K562 (cell line): Measurements from ENCODE around the gene TMEM144. TPM values are rescaled to one million over a fixed set of nuclear protein-coding genes. Genes with fewer than 3 reads are reported as not detected.

Experiments
- ATAC-seq: fragments of 200-7000 bp; cut with Tn5 transposase; 3 replicates; pipeline ENCODE4 v1.9.1; 2020; ENCODE audit warnings: moderate library complexity
- BruUV-seq: library from RNA; stranded (reverse); fragments of 400-500 nt; replicated peaks from 2 replicates; lab custom pipeline; 2021; lab: Mats Ljungman, UMichigan
- CTCF ChIA-PET: fragments of 300-600 bp; formaldehyde crosslinking; extraction: SDS; loops from one replicate; lab custom pipeline; 2021; ENCODE audit warnings: low intra/inter-chr PET ratio; lab: Yijun Ruan, JAX
- POLR2A ChIA-PET: fragments of 300-600, 350-650 bp; sonication (Branson Sonifier 250); formaldehyde crosslinking; extraction: SDS; loops from one replicate; lab custom pipeline; 2021; ENCODE audit warnings: antibody characterized with exemption, inconsistent platforms; lab: Yijun Ruan, JAX
- DNase-seq, 4 experiments: peaks; one replicate each; pipeline versions ENCODE4 v3.0.0 to v3.0.0-alpha.2; 2011 to 2018; ENCODE audit warnings: low spot score in 3 of 4, mixed read lengths in 3 of 4; ENCODE audit errors: extremely low read depth in 1 of 4
- FAIRE-seq: peaks from 2 replicates; lab custom pipeline; 2011; peaks lifted over from hg19 to GRCh38; lab: Jason Lieb, UNC
- H2AFZ ChIP-seq: 2 replicates; pipeline ENCODE4 v1.6.0; 2011; ENCODE audit warnings: low read depth, low read length, control low read depth, inconsistent platforms
- H3K27ac ChIP-seq: fragments of 200-600 bp; 3 replicates; pipeline ENCODE4 v1.8.0; 2011; ENCODE audit warnings: low read depth, mild to moderate bottlenecking, control low read depth, inconsistent platforms, low read length, moderate library complexity, mixed read lengths; ENCODE audit errors: extremely low read depth
- H3K27me3 ChIP-seq, 2 experiments: fragments of 300-600 bp in 1 of 2; 2 replicates in 1 of 2; 3 replicates in 1 of 2; pipeline versions ENCODE4 v1.6.0 to v1.8.0; 2011; ENCODE audit warnings: inconsistent platforms in 2 of 2, low read length in 2 of 2, mild to moderate bottlenecking in 1 of 2, mixed read lengths in 1 of 2, moderate library complexity in 1 of 2; ENCODE audit not compliant: control insufficient read depth in 2 of 2, insufficient read depth in 2 of 2
- H3K36me3 ChIP-seq: fragments of 300-600 bp; 3 replicates; pipeline ENCODE4 v1.8.0; 2011; ENCODE audit warnings: mild to moderate bottlenecking, low read length, inconsistent platforms; ENCODE audit not compliant: control insufficient read depth, insufficient read depth
- H3K4me1 ChIP-seq, 2 experiments: fragments of 200-600 bp in 1 of 2; replicated peaks in 1 of 2; 2 replicates in 1 of 2; 3 replicates in 1 of 2; pipeline versions ENCODE4 v1.5.1 to v1.8.0; 2011; ENCODE audit warnings: inconsistent platforms in 2 of 2, low read length in 2 of 2, mild to moderate bottlenecking in 1 of 2, mixed read lengths in 1 of 2, moderate library complexity in 1 of 2; ENCODE audit not compliant: control insufficient read depth in 2 of 2, insufficient read depth in 2 of 2
- H3K4me2 ChIP-seq: 2 replicates; pipeline ENCODE4 v1.6.1; 2011; ENCODE audit warnings: low read length, control low read depth, inconsistent platforms, mixed read lengths; ENCODE audit not compliant: insufficient read depth
- H3K4me3 ChIP-seq: fragments of 200-600 bp; sonication (generic), shearing (Covaris generic); 2 replicates; pipeline ENCODE4 v1.5.1; 2016; ENCODE audit warnings: control low read depth, inconsistent platforms
- H3K79me2 ChIP-seq: fragments of 200-600 bp; 3 replicates; pipeline ENCODE4 v1.8.0; 2011; ENCODE audit warnings: low read length, inconsistent platforms; ENCODE audit not compliant: control insufficient read depth, insufficient read depth
- H3K9ac ChIP-seq, 2 experiments: 2 replicates each; pipeline versions ENCODE4 v1.6.0 to v1.6.1; 2011; ENCODE audit warnings: low read depth in 2 of 2, low read length in 2 of 2, control low read depth in 1 of 2, inconsistent platforms in 1 of 2, mild to moderate bottlenecking in 1 of 2, mixed read lengths in 1 of 2; ENCODE audit not compliant: insufficient read depth in 1 of 2
- H3K9me1 ChIP-seq: one replicate; pipeline ENCODE4 v1.6.0; 2011; ENCODE audit warnings: inconsistent platforms, mild to moderate bottlenecking, low read length, moderate library complexity; ENCODE audit not compliant: control insufficient read depth, insufficient read depth
- H3K9me3 ChIP-seq: replicated peaks from 2 replicates; pipeline ENCODE4 v1.5.1; 2011; ENCODE audit warnings: low read depth, low read length, inconsistent platforms; ENCODE audit not compliant: control insufficient read depth, insufficient read depth
- H4K20me1 ChIP-seq: replicated peaks from 2 replicates; pipeline ENCODE4 v1.6.1; 2011; ENCODE audit warnings: low read length, inconsistent platforms, mixed read lengths; ENCODE audit not compliant: control insufficient read depth, insufficient read depth
- ATF7 ChIP-seq: fragments of 450-650 bp; IDR thresholded peaks from 2 replicates; pipeline ENCODE4 v1.7.1; 2014; ENCODE audit warnings: mild to moderate bottlenecking, moderate library complexity
- CHCHD3 ChIP-seq: fragments of 250-450 bp; sonication (Bioruptor Pico); IDR thresholded peaks from 2 replicates; pipeline ENCODE4 v2.1.2; 2022; ENCODE audit warnings: mild to moderate bottlenecking
- GATAD2B ChIP-seq: fragments of 450-650 bp; IDR thresholded peaks from 2 replicates; pipeline ENCODE4 v1.6.1; 2017; ENCODE audit warnings: mild to moderate bottlenecking, borderline replicate concordance
- PHF20 ChIP-seq: fragments of 450-650 bp; IDR thresholded peaks from 2 replicates; pipeline ENCODE4 v1.6.1; 2018; ENCODE audit not compliant: partially characterized antibody
- SAP30 ChIP-seq: fragments of 200-600 bp; sonication (generic); IDR thresholded peaks from 2 replicates; pipeline ENCODE4 v1.6.1; 2012; ENCODE audit warnings: borderline replicate concordance, low read depth, mild to moderate bottlenecking, moderate library complexity, low read length, control low read depth, inconsistent platforms; ENCODE audit not compliant: insufficient read depth, poor library complexity, severe bottlenecking
- SMARCB1 ChIP-seq: IDR thresholded peaks from 2 replicates; pipeline ENCODE4 v1.6.1; 2011; ENCODE audit warnings: improper control_type of control experiment, low read depth; ENCODE audit not compliant: insufficient read length
- SOX6 ChIP-seq: fragments of 450-650 bp; IDR thresholded peaks from 2 replicates; pipeline ENCODE4 v1.6.1; 2014; ENCODE audit warnings: mild to moderate bottlenecking
- SREBF2 ChIP-seq: sonication (generic); formaldehyde crosslinking; IDR thresholded peaks from 2 replicates; pipeline ENCODE4 v1.4.0; 2020; ENCODE audit warnings: mild to moderate bottlenecking, missing genetic modification reagents
- ZNF780A ChIP-seq: fragments of 250-450 bp; sonication (Bioruptor Pico); IDR thresholded peaks from 2 replicates; pipeline ENCODE4 v1.5.0; 2021; ENCODE audit warnings: mild to moderate bottlenecking
- WGBS: fragments of 100-300 bp; shearing (Covaris generic); methylation state at CpG from one replicate; pipeline ENCODE4 v1.1.6; 2016; ENCODE audit warnings: low coverage, mixed read lengths; ENCODE audit not compliant: insufficient coverage; ENCODE audit errors: missing lambda C conversion rate; 5-methylcytosine and 5-hydroxymethylcytosine counted together
- in situ Hi-C: fragments of 300-500 bp; cut with MboI; formaldehyde crosslinking; loops from 4 replicates; pipeline ENCODE4 v1.15.0; 2018; ENCODE audit warnings: inconsistent platforms, mixed read lengths
- intact Hi-C: fragments of 100-400 bp; cut with micrococcal nuclease; formaldehyde crosslinking; loops from 2 replicates; pipeline ENCODE4 v1.14.2; 2022
- polyA plus RNA-seq, 8 experiments: library from polyadenylated mRNA; depleted of rRNA in 4 of 8; stranded (reverse) in 5 of 8; unstranded in 3 of 8; fragments of >200 nt; fragmentation: Nextera tagmentation in 2 of 8; fragmentation: Illumina TruSeq in 1 of 8; extraction: Ambion mirVana in 2 of 8; extraction: Trizol in 1 of 8; gene quantifications; 2 replicates each; pipeline versions ENCODE4 v1.2.1 to v1.2.3, GENCODE V29; 2011 to 2014; ENCODE audit warnings: inconsistent platforms in 1 of 8, missing spikeins in 1 of 8
- total RNA-seq, 7 experiments: library from RNA; depleted of rRNA in 6 of 7; stranded (reverse); fragments of >200 nt in 6 of 7; fragmentation: Illumina TruSeq in 2 of 7; extraction: Trizol in 2 of 7; gene quantifications; 2 replicates each; pipeline versions ENCODE4 v1.2.1 to v1.2.3, GENCODE V29; 2011 to 2021; ENCODE audit warnings: low replicate concordance in 1 of 7

TMEM144 gene
- total and polyA plus RNA-seq, 9 of the 15 experiments (the other 6 are each of a cell fraction or from before 2014, with no cell fraction given), result 4.0 to 12.0 (median 6.1) TPM

GRCh38 chr4:158239196-158239595 is 28.9 kb downstream of the TMEM144 start:
- Histone ChIP-seq H2AFZ (no peak overlapping the region), H3K4me2 (no peak overlapping the region), H3K4me1 (no peaks in the 10 kb centered on the region), H3K27me3 (no peaks in the 10 kb centered on the region), H3K9me1 (no peaks in the 10 kb centered on the region), H3K27ac (no peak overlapping the region), H3K36me3 (peaks cover 6% of the 10 kb centered on the region; the same call in 1 of the 3 replicates), H3K9me3 (no peaks in the 10 kb centered on the region), H3K4me3 (no peak overlapping the region), H4K20me1 (no peaks in the 10 kb centered on the region), H3K79me2 (no peaks in the 10 kb centered on the region), H3K9ac (no peak overlapping the region)
- ChIA-PET CTCF (no interaction called here), POLR2A (no interaction called here)
- intact Hi-C loops, result no loop called here
- WGBS, result 5% methylated on average over 2 of the region's 2 CpGs
- in situ Hi-C loops, result loop anchor here (25.0 kb wide), 1 partner anchor 973 kb away; no protein-coding TSS in a partner anchor
- ATAC-seq (no peak), DNase-seq (no peak), FAIRE-seq (no peak)
- no TSS peak for BruUV-seq
- TF ChIP-seq ATF7 (no peak), GATAD2B (no peak), SMARCB1 (no peak), SAP30 (no peak), CHCHD3 (no peak), ZNF780A (CRISPR knock-in tag) (no peak), SOX6 (no peak), PHF20 (no peak), SREBF2 (CRISPR knock-in tag) (no peak)
